ENCODE results near the gene ZNF586. TPM values are rescaled to one million over a fixed set of nuclear protein-coding genes. Genes with fewer than 3 reads are reported as not detected.
A peak's percentile ranks its signal among the peaks of the same experiment; 100 is the strongest.
"Not testable (repeated sequence)": the region's sequence is repeated elsewhere in the genome, so short reads cannot be mapped to it uniquely, and the experiment has no call there.

Gene ZNF586
- total RNA-seq = 10 to 100 TPM; 14.5 to 14.9 TPM

GRCh38 chr19:57769345-57770131 lies at the start of gene ZNF586:
Gene ZNF586 (plus strand): TSS chr19:57769676. CDS start chr19:57769843, 167 bp downstream.
- peak within 1 kb of the TSS; percentile 89 for H3K27ac Mint-ChIP-seq
- peaks cover 57% of the 10 kb centered on the region for H3K36me3 Mint-ChIP-seq (ENCODE audit: low read depth)
- intact Hi-C loops (cut with micrococcal nuclease) = loop anchor here (1.0 kb wide), 5 partner anchors 23 to 509 kb away; partner anchors contain the start of genes ZNF417, ZNF549, ZNF776 and ZNF8
- H3K4me3 Mint-ChIP-seq = peak within 1 kb of the TSS; percentile 91
- peaks cover 34% of the 10 kb centered on the region for H3K4me1 Mint-ChIP-seq (ENCODE audit: low read depth)
- H3K9me3 Mint-ChIP-seq = peaks cover 25% of the 10 kb centered on the region
- peak; percentile 93 for DNase-seq
- no peaks in the 10 kb centered on the region for H3K27me3 Mint-ChIP-seq (ENCODE audit: low read depth)
- CTCF ChIA-PET = interaction anchor here (0.6 to 1.0 kb wide), 2 partner anchors 82 to 134 kb away, joined by 3 to 4 read pairs; no protein-coding TSS in a partner anchor

GRCh38 chr19:57719901-57720519 lies 49.5 kb upstream of the ZNF586 start:
- CTCF ChIA-PET = interaction anchor here (0.6 kb wide), 1 partner anchor 16 kb away, joined by 4 read pairs; no protein-coding TSS in a partner anchor
- no peaks in the 10 kb centered on the region for H3K27me3 Mint-ChIP-seq (ENCODE audit: low read depth)
- H3K9me3 Mint-ChIP-seq = peaks cover 72% of the 10 kb centered on the region
- peaks cover 2% of the 10 kb centered on the region for H3K4me1 Mint-ChIP-seq (ENCODE audit: low read depth)
- no peak overlapping the region for H3K27ac Mint-ChIP-seq
- DNase-seq = no peak
- peaks cover 80% of the 10 kb centered on the region for H3K36me3 Mint-ChIP-seq (ENCODE audit: low read depth)
- intact Hi-C loops (cut with micrococcal nuclease) = no loop called here
- H3K4me3 Mint-ChIP-seq = no peak overlapping the region

GRCh38 chr19:57720878-57721277 lies 48.6 kb upstream of the ZNF586 start:
- DNase-seq = no peak
- peaks cover 2% of the 10 kb centered on the region for H3K4me1 Mint-ChIP-seq (ENCODE audit: low read depth)
- no peak overlapping the region for H3K27ac Mint-ChIP-seq
- H3K27me3 Mint-ChIP-seq (ENCODE audit: low read depth) = no peaks in the 10 kb centered on the region
- intact Hi-C loops (cut with micrococcal nuclease) = no loop called here
- H3K9me3 Mint-ChIP-seq = peaks cover 67% of the 10 kb centered on the region
- peaks cover 78% of the 10 kb centered on the region for H3K36me3 Mint-ChIP-seq (ENCODE audit: low read depth)
- CTCF ChIA-PET = no interaction called here
- no peak overlapping the region for H3K4me3 Mint-ChIP-seq

- H3K27me3 Mint-ChIP-seq (ENCODE audit: low read depth); H3K36me3 Mint-ChIP-seq (ENCODE audit: low read depth); CTCF ChIA-PET; H3K9me3 Mint-ChIP-seq; H3K27ac Mint-ChIP-seq; H3K4me1 Mint-ChIP-seq (ENCODE audit: low read depth); H3K4me3 Mint-ChIP-seq: not testable (repeated sequence)
- DNase-seq = peak; percentile 60
- intact Hi-C loops (cut with micrococcal nuclease) = loop anchor here (1.0 to 5.0 kb wide), 2 partner anchors 331 to 417 kb away; no protein-coding TSS in a partner anchor
Observed at GRCh38 chr19:57738320-57738719, 31.2 kb upstream of the ZNF586 start.

- H3K36me3 Mint-ChIP-seq (ENCODE audit: low read depth); CTCF ChIA-PET; H3K27me3 Mint-ChIP-seq (ENCODE audit: low read depth); DNase-seq; H3K4me3 Mint-ChIP-seq; H3K27ac Mint-ChIP-seq; H3K4me1 Mint-ChIP-seq (ENCODE audit: low read depth); H3K9me3 Mint-ChIP-seq: not testable (repeated sequence)
- intact Hi-C loops (cut with micrococcal nuclease) = loop anchor here (1.0 to 5.0 kb wide), 2 partner anchors 331 to 417 kb away; no protein-coding TSS in a partner anchor
Observed at GRCh38 chr19:57738770-57739169, 30.7 kb upstream of the ZNF586 start.

- Mint-ChIP-seq H3K4me3 (peak within 1 kb of the TSS; percentile 99), H3K4me1 (ENCODE audit: low read depth) (peaks cover 17% of the 10 kb centered on the region), H3K36me3 (ENCODE audit: low read depth) (peaks cover 53% of the 10 kb centered on the region), H3K27ac (peak within 1 kb of the TSS; percentile 90), H3K27me3 (ENCODE audit: low read depth) (no peaks in the 10 kb centered on the region), H3K9me3 (peaks cover 37% of the 10 kb centered on the region)
- intact Hi-C loops (cut with micrococcal nuclease) = loop anchor here (1.0 to 5.0 kb wide), 6 partner anchors 20 to 465 kb away; partner anchors contain the start of genes ZNF417, ZNF460, ZNF552 and ZNF586
- CTCF ChIA-PET = interaction anchor here (0.6 kb wide), 3 partner anchors 13 to 198 kb away, joined by 5 read pairs; no protein-coding TSS in a partner anchor
- peak; percentile 90 for DNase-seq
Observed at GRCh38 chr19:57746580-57747471, 22.6 kb upstream of the ZNF586 start, which contains the start of gene ZNF776. Gene ZNF776 (plus strand): TSS chr19:57746815. CDS start chr19:57747059, 244 bp downstream.

- H3K36me3 Mint-ChIP-seq (ENCODE audit: low read depth) = peaks cover 59% of the 10 kb centered on the region
- H3K27me3 Mint-ChIP-seq (ENCODE audit: low read depth) = no peaks in the 10 kb centered on the region
- DNase-seq = no peak
- CTCF ChIA-PET = interaction anchor here (0.6 kb wide), 3 partner anchors 13 to 198 kb away, joined by 5 read pairs; no protein-coding TSS in a partner anchor
- intact Hi-C loops (cut with micrococcal nuclease) = loop anchor here (2.0 to 5.0 kb wide), 2 partner anchors 407 to 465 kb away; partner anchors contain the start of gene ZNF460
- peak overlapping the region; percentile 99 for H3K4me3 Mint-ChIP-seq
- peaks cover 17% of the 10 kb centered on the region for H3K4me1 Mint-ChIP-seq (ENCODE audit: low read depth)
- H3K9me3 Mint-ChIP-seq = peaks cover 40% of the 10 kb centered on the region
- peak overlapping the region; percentile 90 for H3K27ac Mint-ChIP-seq
Observed at GRCh38 chr19:57747472-57747807, 22.0 kb upstream of the ZNF586 start.

GRCh38 chr19:57748029-57748428 lies 21.4 kb upstream of the ZNF586 start:
- peaks cover 45% of the 10 kb centered on the region for H3K9me3 Mint-ChIP-seq
- peaks cover 65% of the 10 kb centered on the region for H3K36me3 Mint-ChIP-seq (ENCODE audit: low read depth)
- CTCF ChIA-PET = no interaction called here
- peaks cover 17% of the 10 kb centered on the region for H3K4me1 Mint-ChIP-seq (ENCODE audit: low read depth)
- peak overlapping the region; percentile 11 for H3K4me3 Mint-ChIP-seq
- intact Hi-C loops (cut with micrococcal nuclease) = loop anchor here (5.0 kb wide), 1 partner anchor 466 kb away; the partner anchor contains the start of gene ZNF460
- H3K27me3 Mint-ChIP-seq (ENCODE audit: low read depth) = no peaks in the 10 kb centered on the region
- no peak for DNase-seq
- no peak overlapping the region for H3K27ac Mint-ChIP-seq

- Mint-ChIP-seq H3K4me3 (no peak overlapping the region), H3K36me3 (ENCODE audit: low read depth) (peaks cover 95% of the 10 kb centered on the region), H3K27me3 (ENCODE audit: low read depth) (no peaks in the 10 kb centered on the region), H3K4me1 (ENCODE audit: low read depth) (no peaks in the 10 kb centered on the region), H3K27ac (no peak overlapping the region), H3K9me3 (peaks cover 75% of the 10 kb centered on the region)
- DNase-seq = no peak
- CTCF ChIA-PET = no interaction called here
- intact Hi-C loops (cut with micrococcal nuclease) = no loop called here
Observed at GRCh38 chr19:57754091-57754673, 15.3 kb upstream of the ZNF586 start.

GRCh38 chr19:57755031-57755430 lies 14.4 kb upstream of the ZNF586 start:
- Mint-ChIP-seq H3K36me3 (ENCODE audit: low read depth) (peaks cover 95% of the 10 kb centered on the region), H3K9me3 (peaks cover 74% of the 10 kb centered on the region), H3K27me3 (ENCODE audit: low read depth) (no peaks in the 10 kb centered on the region), H3K27ac (no peak overlapping the region), H3K4me1 (ENCODE audit: low read depth) (no peaks in the 10 kb centered on the region), H3K4me3 (no peak overlapping the region)
- CTCF ChIA-PET = no interaction called here
- no peak for DNase-seq
- intact Hi-C loops (cut with micrococcal nuclease) = no loop called here

- CTCF ChIA-PET = interaction anchor here (0.6 kb wide), 1 partner anchor 33 kb away, joined by 3 read pairs; no protein-coding TSS in a partner anchor
- Mint-ChIP-seq H3K4me1 (ENCODE audit: low read depth) (no peaks in the 10 kb centered on the region), H3K36me3 (ENCODE audit: low read depth) (peaks cover 88% of the 10 kb centered on the region), H3K27me3 (ENCODE audit: low read depth) (no peaks in the 10 kb centered on the region), H3K4me3 (no peak overlapping the region), H3K27ac (no peak overlapping the region), H3K9me3 (peaks cover 52% of the 10 kb centered on the region)
- intact Hi-C loops (cut with micrococcal nuclease) = no loop called here
- DNase-seq = no peak
Observed at GRCh38 chr19:57757941-57758340, 11.5 kb upstream of the ZNF586 start.

All from activated naive CD4-positive, alpha-beta T cell treated with anti-CD3 and anti-CD28 coated beads for 36 hours (primary cell).